Trophoblast cell (in vitro differentiated cells and primary cell): ENCODE measurements around the gene WFS1.

Source experiments
- DNase-seq, 2 donors: peaks; one replicate each; pipeline ENCODE4 v3.0.0-alpha.2; 2016
- H2AFZ ChIP-seq: 2 replicates; pipeline ENCODE4 v1.6.1; 2013; ENCODE audit warnings: low read length, moderate library complexity, mild to moderate bottlenecking; ENCODE audit not compliant: insufficient read depth, poor library complexity
- H2AK5ac ChIP-seq: 2 replicates; pipeline ENCODE4 v1.6.1; 2013; ENCODE audit warnings: mild to moderate bottlenecking, low read length
- H2BK120ac ChIP-seq: 2 replicates; pipeline ENCODE4 v1.6.1; 2013; ENCODE audit warnings: low read length, mild to moderate bottlenecking, moderate library complexity; ENCODE audit not compliant: insufficient read depth, poor library complexity
- H2BK12ac ChIP-seq: 2 replicates; pipeline ENCODE4 v1.6.1; 2013; ENCODE audit warnings: mild to moderate bottlenecking, low read length, moderate library complexity
- H2BK5ac ChIP-seq: 2 replicates; pipeline ENCODE4 v1.6.1; 2013; ENCODE audit warnings: low read length, low read depth, moderate library complexity, mild to moderate bottlenecking; ENCODE audit not compliant: poor library complexity
- H3K14ac ChIP-seq: 2 replicates; pipeline ENCODE4 v1.6.1; 2013; ENCODE audit warnings: mild to moderate bottlenecking, low read length
- H3K18ac ChIP-seq: 2 replicates; pipeline ENCODE4 v1.6.1; 2013; ENCODE audit warnings: mild to moderate bottlenecking, low read length
- H3K23ac ChIP-seq: 2 replicates; pipeline ENCODE4 v1.6.1; 2013; ENCODE audit warnings: low read length
- H3K27ac ChIP-seq: 2 replicates; pipeline ENCODE4 v1.5.1; 2013; ENCODE audit warnings: low read depth, mild to moderate bottlenecking, inconsistent platforms, low read length, moderate library complexity
- H3K27me3 ChIP-seq: 2 replicates; pipeline ENCODE4 v1.6.1; 2013; ENCODE audit warnings: inconsistent platforms, mild to moderate bottlenecking, low read length, moderate library complexity; ENCODE audit not compliant: insufficient read depth
- H3K36me3 ChIP-seq, 2 experiments: 1 replicate in 1 of 2; 2 replicates in 1 of 2; pipeline ENCODE4 v1.6.1; 2013; ENCODE audit warnings: low read length in 2 of 2, mild to moderate bottlenecking in 2 of 2, moderate library complexity in 1 of 2; ENCODE audit not compliant: insufficient read depth in 2 of 2, control insufficient read depth in 1 of 2
- H3K4ac ChIP-seq: 2 replicates; pipeline ENCODE4 v1.6.1; 2013; ENCODE audit warnings: low read depth, mild to moderate bottlenecking, low read length, moderate library complexity
- H3K4me1 ChIP-seq, 2 experiments: 1 replicate in 1 of 2; 2 replicates in 1 of 2; pipeline ENCODE4 v1.6.1; 2013; ENCODE audit warnings: low read length in 2 of 2, mild to moderate bottlenecking in 2 of 2, moderate library complexity in 1 of 2; ENCODE audit not compliant: insufficient read depth in 2 of 2, control insufficient read depth in 1 of 2
- H3K4me2 ChIP-seq: 2 replicates; pipeline ENCODE4 v1.6.1; 2013; ENCODE audit warnings: inconsistent platforms, mild to moderate bottlenecking, low read length, moderate library complexity
- H3K4me3 ChIP-seq: 2 replicates; pipeline ENCODE4 v1.5.1; 2013; ENCODE audit warnings: mild to moderate bottlenecking, low read depth, low read length, inconsistent platforms
- H3K79me1 ChIP-seq: one replicate; pipeline ENCODE4 v1.6.1; 2013; ENCODE audit warnings: low read length
- H3K79me2 ChIP-seq: 2 replicates; pipeline ENCODE4 v1.6.1; 2013; ENCODE audit warnings: low read length, mild to moderate bottlenecking; ENCODE audit not compliant: control insufficient read depth, insufficient read depth, poor library complexity
- H3K9ac ChIP-seq: 2 replicates; pipeline ENCODE4 v1.6.1; 2013; ENCODE audit warnings: mild to moderate bottlenecking, low read length
- H3K9me3 ChIP-seq: 2 replicates; pipeline ENCODE4 v1.6.1; 2013; ENCODE audit warnings: low read depth, mild to moderate bottlenecking, control low read depth, inconsistent platforms, low read length; ENCODE audit not compliant: insufficient read depth
- H4K12ac ChIP-seq: 2 replicates; pipeline ENCODE4 v1.6.1; 2013; ENCODE audit warnings: low read depth, mild to moderate bottlenecking, low read length, moderate library complexity
- H4K8ac ChIP-seq: 2 replicates; pipeline ENCODE4 v1.6.1; 2013; ENCODE audit warnings: low read depth, mild to moderate bottlenecking, low read length, moderate library complexity
- H4K91ac ChIP-seq: one replicate; pipeline ENCODE4 v1.6.1; 2013; ENCODE audit warnings: low read depth, mild to moderate bottlenecking, low read length, moderate library complexity
- WGBS: extraction: QIAGEN DNeasy Blood & Tissue Kit; methylation state at CpG from one replicate; pipeline ENCODE4 v1.1.7; 2013; ENCODE audit warnings: missing lambda C conversion rate; ENCODE audit not compliant: insufficient read length, insufficient coverage; ENCODE audit errors: extremely low coverage; 5-methylcytosine and 5-hydroxymethylcytosine counted together

WFS1 gene

DNA sequence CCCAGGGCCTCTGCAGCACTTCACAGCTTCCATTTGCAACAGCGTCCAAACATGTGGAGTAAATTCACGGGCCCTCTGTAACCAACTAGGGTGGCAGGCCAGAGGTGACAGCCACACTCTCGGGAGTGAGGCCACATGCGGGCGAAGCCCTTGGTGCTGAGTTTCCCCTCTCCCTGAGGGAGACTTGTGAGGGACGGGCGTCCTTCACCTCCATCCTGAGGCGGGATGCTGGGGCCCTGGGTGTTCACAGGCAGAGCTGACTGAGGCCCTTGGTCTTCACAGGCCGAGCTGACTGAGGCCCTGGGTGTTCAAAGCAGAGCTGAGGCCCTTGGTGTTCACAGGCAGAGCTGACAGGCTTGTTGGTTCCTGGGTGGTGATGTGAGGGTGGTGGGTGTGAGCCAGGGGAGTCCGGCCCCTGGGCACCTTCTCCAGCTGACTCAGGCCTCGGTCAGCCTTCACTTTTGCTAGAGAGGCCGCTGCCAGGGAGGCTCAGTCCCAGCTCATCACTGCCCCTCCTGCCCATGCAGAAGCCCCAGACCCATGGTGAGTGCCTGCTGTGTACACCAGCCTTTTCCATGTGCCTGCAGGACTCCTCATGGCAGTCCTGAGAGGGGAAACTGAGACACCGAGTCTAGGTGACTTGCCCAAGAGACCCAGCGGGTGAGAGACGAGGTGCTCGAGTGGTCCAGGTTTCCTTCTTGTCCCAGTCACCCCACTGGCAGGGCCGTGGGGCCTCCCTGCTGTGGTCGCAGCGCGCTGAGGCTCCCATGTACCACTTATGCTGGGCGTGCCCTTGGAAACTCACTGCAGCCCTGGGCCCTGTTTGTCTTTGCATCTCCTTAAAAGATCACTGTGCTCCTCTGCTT is 8.5 kb downstream of the WFS1 start:
- no peak overlapping the region for H2BK5ac ChIP-seq
- no peak overlapping the region for H3K23ac ChIP-seq
- H3K36me3 ChIP-seq, result peaks cover 44 to 64% of the 10 kb centered on the region in 2 experiments
- no peaks in the 10 kb centered on the region for H3K27me3 ChIP-seq
- H4K12ac ChIP-seq, result no peak overlapping the region
- no peak for DNase-seq
- no peak overlapping the region for H3K4me2 ChIP-seq
- peaks cover 7% of the 10 kb centered on the region for H3K9me3 ChIP-seq
- no CpG with 5 or more reads among the region's 21 CpGs for WGBS
- H3K27ac ChIP-seq, result no peak overlapping the region
- H2AK5ac ChIP-seq, result no peak overlapping the region
- no peak overlapping the region for H3K14ac ChIP-seq
- H3K18ac ChIP-seq, result no peak overlapping the region
- H2BK120ac ChIP-seq, result no peak overlapping the region
- peak overlapping the region; percentile 18 for H2AFZ ChIP-seq
- peaks cover 3 to 10% of the 10 kb centered on the region in 2 experiments for H3K4me1 ChIP-seq
- no peak overlapping the region for H3K4ac ChIP-seq
- no peak overlapping the region for H2BK12ac ChIP-seq
- no peaks in the 10 kb centered on the region for H3K79me1 ChIP-seq
- no peak overlapping the region for H3K9ac ChIP-seq
- H4K91ac ChIP-seq, result no peak overlapping the region
- H4K8ac ChIP-seq, result no peak overlapping the region
- no peaks in the 10 kb centered on the region for H3K79me2 ChIP-seq
- H3K4me3 ChIP-seq, result no peak overlapping the region

DNA sequence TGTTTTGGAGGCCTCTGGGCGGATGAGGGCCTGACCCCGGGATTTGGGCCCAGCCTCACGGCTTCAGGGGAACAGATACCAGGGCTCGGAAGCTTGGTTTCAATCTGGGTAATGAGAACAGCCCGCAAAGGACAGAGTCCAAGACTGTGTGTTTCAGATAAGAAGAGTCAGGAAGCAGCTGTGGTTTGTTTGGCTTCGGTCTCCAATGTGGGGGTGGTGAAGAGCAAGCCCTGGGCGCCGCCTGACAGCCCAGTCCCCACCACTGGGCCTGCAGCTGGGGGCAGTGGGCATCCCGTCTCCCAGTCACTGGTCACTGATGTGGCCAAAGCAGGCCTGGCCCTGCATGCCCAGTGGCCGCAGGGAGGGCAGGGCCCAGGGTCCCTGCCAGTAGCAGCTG is 9.1 kb downstream of the WFS1 start:
- Histone ChIP-seq H3K27me3 (no peaks in the 10 kb centered on the region), H3K4me3 (no peak overlapping the region), H3K27ac (no peak overlapping the region), H3K4ac (no peak overlapping the region), H2AK5ac (no peak overlapping the region), H3K4me2 (no peak overlapping the region), H2BK12ac (no peak overlapping the region), H3K23ac (no peak overlapping the region), H3K4me1 (peaks cover 0 to 6% of the 10 kb centered on the region in 2 experiments), H2AFZ (no peak overlapping the region), H3K36me3 (peaks cover 50 to 70% of the 10 kb centered on the region in 2 experiments), H3K18ac (no peak overlapping the region), H3K9me3 (peaks cover 7% of the 10 kb centered on the region), H2BK120ac (no peak overlapping the region), H4K91ac (no peak overlapping the region), H3K79me2 (no peaks in the 10 kb centered on the region), H3K14ac (no peak overlapping the region), H3K79me1 (no peaks in the 10 kb centered on the region), H4K12ac (no peak overlapping the region), H4K8ac (no peak overlapping the region), H2BK5ac (no peak overlapping the region), H3K9ac (no peak overlapping the region)
- WGBS, result no CpG with 5 or more reads among the region's 10 CpGs
- DNase-seq, result no peak

DNA sequence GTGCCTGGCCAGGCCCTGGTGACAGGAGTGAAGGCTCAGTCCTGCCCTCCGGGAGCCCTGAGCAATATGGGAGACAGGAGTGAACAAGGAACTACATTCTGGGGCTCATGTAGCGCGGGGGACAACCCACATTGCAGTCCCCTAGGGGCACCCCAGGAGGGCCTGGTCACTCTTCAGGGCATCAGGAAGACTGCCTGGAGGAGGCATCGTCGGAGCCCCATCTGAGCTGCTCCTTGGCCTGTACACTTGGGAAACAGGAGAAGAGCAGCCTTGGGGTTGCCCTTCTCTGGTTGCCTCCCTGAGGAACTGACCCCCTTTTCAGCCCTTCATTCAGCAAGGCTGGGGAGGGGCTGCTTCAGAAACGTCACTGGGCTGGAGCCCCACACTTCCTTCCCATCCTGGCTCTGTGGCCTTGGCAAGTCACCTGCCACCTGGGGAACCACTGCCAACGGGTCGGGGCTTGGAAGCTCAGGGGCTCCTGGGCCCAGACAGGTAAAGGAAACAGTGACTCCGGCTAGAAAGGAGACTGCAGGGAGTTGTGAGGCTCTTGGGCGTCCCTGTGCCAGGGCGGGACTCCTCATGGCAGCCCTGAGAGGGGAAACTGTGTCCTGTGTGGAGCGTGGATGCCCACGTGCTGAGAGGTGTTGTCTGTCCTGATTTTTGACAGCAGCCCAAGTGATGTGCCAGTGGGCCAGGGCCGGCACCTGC is 10.1 kb downstream of the WFS1 start:
- Histone ChIP-seq H2BK120ac (no peak overlapping the region), H3K4ac (no peak overlapping the region), H3K4me1 (peaks cover 0 to 2% of the 10 kb centered on the region in 2 experiments), H4K12ac (no peak overlapping the region), H3K9ac (no peak overlapping the region), H2AFZ (no peak overlapping the region), H2AK5ac (no peak overlapping the region), H4K91ac (no peak overlapping the region), H3K27me3 (no peaks in the 10 kb centered on the region), H2BK12ac (no peak overlapping the region), H3K79me1 (no peaks in the 10 kb centered on the region), H3K27ac (no peak overlapping the region), H4K8ac (no peak overlapping the region), H3K23ac (no peak overlapping the region), H3K18ac (no peak overlapping the region), H3K4me2 (no peak overlapping the region), H3K4me3 (no peak overlapping the region), H3K36me3 (peaks cover 50 to 74% of the 10 kb centered on the region in 2 experiments), H3K79me2 (no peaks in the 10 kb centered on the region), H2BK5ac (no peak overlapping the region), H3K14ac (no peak overlapping the region), H3K9me3 (peaks cover 7% of the 10 kb centered on the region)
- DNase-seq, result no peak
- WGBS, result no CpG with 5 or more reads among the region's 14 CpGs

DNA sequence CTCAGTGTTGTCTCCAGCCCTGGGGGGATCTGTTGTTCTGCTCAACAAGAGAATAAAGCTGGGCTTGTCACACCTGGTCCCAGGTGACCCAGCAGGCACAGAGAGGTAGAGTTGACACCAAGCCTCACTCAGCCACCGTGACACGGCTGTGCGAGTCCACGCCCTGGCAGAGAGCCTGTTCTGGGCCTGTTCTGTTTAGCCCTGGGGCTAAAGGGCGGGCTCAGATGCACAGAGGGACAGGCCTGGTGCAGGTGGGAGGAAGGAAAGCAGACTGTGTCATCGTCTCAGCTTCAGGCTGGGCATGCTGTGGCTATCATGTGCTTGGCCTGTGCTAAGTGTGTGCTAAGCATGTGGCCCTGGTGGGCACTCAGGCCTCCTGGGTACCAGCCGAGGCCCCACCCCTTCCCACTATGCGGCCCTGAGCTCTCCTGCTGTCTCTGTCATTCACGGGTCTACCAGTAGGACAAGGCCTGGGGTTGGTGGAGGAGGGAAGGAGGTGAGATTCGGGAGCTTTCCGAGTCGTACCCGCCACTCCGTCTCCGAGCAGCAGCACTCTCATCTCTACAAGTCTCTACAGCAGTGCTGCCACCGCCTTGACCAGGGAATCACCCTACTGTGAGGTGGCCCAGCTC is 10.8 kb downstream of the WFS1 start:
- H2AK5ac ChIP-seq, result no peak overlapping the region
- H3K79me1 ChIP-seq, result no peaks in the 10 kb centered on the region
- no peak overlapping the region for H2AFZ ChIP-seq
- no peak overlapping the region for H4K12ac ChIP-seq
- H3K4ac ChIP-seq, result no peak overlapping the region
- no CpG with 5 or more reads among the region's 16 CpGs for WGBS
- no peaks in the 10 kb centered on the region for H3K27me3 ChIP-seq
- no peaks in the 10 kb centered on the region for H3K79me2 ChIP-seq
- H3K4me2 ChIP-seq, result no peak overlapping the region
- peaks cover 54 to 80% of the 10 kb centered on the region in 2 experiments for H3K36me3 ChIP-seq
- no peak overlapping the region for H3K14ac ChIP-seq
- H3K27ac ChIP-seq, result no peak overlapping the region
- H3K4me3 ChIP-seq, result no peak overlapping the region
- H2BK120ac ChIP-seq, result no peak overlapping the region
- H3K9ac ChIP-seq, result no peak overlapping the region
- no peak overlapping the region for H4K8ac ChIP-seq
- no peak overlapping the region for H2BK12ac ChIP-seq
- H3K23ac ChIP-seq, result no peak overlapping the region
- DNase-seq, result peak; percentile 38 to 67
- no peak overlapping the region for H3K18ac ChIP-seq
- H3K4me1 ChIP-seq, result peaks cover 0 to 2% of the 10 kb centered on the region in 2 experiments
- H2BK5ac ChIP-seq, result no peak overlapping the region
- peaks cover 7% of the 10 kb centered on the region for H3K9me3 ChIP-seq
- no peak overlapping the region for H4K91ac ChIP-seq
